ENCODE results near the gene LRRN4CL. TPM values are rescaled to one million over a fixed set of nuclear protein-coding genes. Genes with fewer than 3 reads are reported as not detected.
"Not testable (repeated sequence)": the region's sequence is repeated elsewhere in the genome, so short reads cannot be mapped to it uniquely, and the experiment has no call there.

The LRRN4CL gene
- total RNA-seq (ENCODE audit: low replicate concordance), result 39.0 and 62.0 TPM in 2 replicates

DNA sequence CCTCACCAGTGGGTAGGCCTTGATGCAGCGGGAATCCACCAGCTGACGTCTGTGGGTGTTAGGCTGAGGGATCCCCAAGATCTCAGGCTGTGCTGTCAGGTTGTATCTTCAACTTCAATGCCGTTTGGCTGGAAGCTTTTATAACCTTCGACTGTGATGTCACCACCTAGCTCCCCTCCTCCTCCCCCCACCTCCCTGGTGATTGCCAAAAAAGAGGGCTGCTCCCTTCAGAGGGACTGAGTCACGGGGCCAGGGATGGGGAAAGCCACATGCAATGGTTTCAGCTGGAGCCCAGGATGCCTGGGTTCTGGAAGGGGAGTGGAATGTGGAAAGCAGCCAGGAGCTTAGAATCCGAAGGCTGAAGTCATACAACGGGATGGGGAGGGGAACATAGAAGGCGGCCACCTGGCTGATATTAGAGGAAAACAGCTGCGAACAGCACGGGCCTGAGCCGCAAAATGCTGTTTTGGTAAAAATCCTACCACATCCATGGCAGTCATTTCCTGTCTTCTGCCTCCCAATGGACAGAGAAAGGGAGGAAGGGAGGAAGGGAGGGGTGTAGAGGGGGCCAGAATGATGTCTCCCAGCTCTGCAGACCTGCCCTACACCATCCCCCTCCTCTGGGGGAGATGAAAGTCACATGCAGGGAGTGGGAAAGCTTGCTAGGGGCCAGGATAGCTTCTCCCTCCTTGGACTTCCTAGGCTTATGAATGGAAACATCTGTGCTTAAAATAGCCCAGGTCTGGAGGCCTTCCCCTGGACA lies at the start of gene LRRN4CL:
LRRN4CL (minus strand) TSS at position 110 of the 763 bp plus-strand sequence. CDS start 1,022 bp downstream, outside the sequence.
- H3K4me3 ChIP-seq (ENCODE audit: low read depth, low read length), result peak within 1 kb of the TSS; percentile 84
- DNase-seq (ENCODE audit: low read depth), result peak; percentile 99
- TF ChIP-seq CTCF (IDR thresholded peaks at IDR 0.05; ENCODE audit: insufficient read depth, low read length), result no peak

DNA sequence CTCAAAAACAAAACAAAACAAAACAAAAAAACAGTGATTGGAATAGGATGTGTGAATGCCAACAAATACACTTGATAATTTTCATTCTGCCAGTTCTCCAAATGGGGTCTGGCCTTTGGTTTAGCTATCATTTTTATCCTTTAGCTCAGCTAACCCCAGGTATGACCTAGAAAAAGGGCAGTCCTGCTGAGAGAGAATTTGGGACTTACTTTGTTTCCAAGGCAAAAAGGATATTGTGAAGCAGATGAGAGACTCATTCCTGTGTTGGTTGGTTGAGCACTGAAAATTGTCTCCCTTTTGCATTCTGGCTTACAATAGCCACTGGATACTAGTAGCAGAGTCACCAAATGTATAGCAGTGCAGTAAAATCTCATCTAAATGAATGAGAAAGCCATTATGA lies 47.9 kb upstream of the LRRN4CL start:
- DNase-seq (ENCODE audit: low read depth), result no peak
- no peak for TF ChIP-seq CTCF (IDR thresholded peaks at IDR 0.05; ENCODE audit: insufficient read depth, low read length)
- no peak overlapping the region for H3K4me3 ChIP-seq (ENCODE audit: low read depth, low read length)

DNA sequence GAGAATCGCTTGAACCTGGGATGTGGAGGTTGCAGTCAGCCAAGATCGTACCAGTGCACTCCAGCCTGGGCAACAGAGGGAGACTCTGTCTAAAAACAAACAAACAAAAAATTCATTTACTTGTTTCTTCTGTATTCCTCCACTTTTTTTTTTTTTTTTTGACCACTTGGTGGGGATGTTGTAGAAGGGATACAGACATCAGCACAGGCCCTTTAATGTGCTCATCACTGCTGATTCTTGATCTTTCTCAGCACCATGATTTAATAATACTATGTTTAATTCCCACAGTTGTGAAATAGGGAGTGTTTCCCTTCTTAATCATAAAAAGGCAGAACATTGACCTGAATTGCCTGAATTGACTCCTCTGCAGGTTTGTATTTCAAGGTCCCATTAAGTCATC lies 43.5 kb upstream of the LRRN4CL start:
- no peak for TF ChIP-seq CTCF (IDR thresholded peaks at IDR 0.05; ENCODE audit: insufficient read depth, low read length)
- peak; percentile 36 for DNase-seq (ENCODE audit: low read depth)
- H3K4me3 ChIP-seq (ENCODE audit: low read depth, low read length), result no peak overlapping the region

DNA sequence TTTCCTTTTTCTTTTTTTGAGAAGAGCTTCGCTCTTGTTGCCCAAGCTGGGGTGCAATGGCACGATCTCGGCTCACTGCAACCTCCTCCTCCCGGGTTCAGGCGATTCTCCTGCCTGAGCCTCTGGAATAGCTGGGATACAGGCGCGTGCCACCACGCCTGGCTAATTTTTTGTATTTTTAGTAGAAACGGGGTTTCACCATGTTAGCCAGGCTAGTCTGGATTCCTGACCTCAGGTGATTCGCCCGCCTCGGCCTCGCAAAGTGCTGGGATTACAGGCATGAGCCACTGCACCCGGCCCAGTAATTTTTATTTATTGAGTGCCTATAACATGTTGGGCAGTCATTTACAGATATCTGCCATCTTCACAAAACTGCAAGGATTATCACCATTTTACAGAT lies 40.7 kb upstream of the LRRN4CL start:
- peak overlapping the region; percentile 98 for H3K4me3 ChIP-seq (ENCODE audit: low read depth, low read length)
- not testable (repeated sequence) for DNase-seq (ENCODE audit: low read depth)

GRCh38 chr11:62728171-62728988 lies 39.0 kb upstream of the LRRN4CL start, which contains the start of gene TTC9C:
TTC9C (plus strand) TSS chr11:62728486; CDS start chr11:62728849, 363 bp downstream.
- peak within 1 kb of the TSS; percentile 98 for H3K4me3 ChIP-seq (ENCODE audit: low read depth, low read length)
- peak; percentile 80 for DNase-seq (ENCODE audit: low read depth)
- TF ChIP-seq CTCF (IDR thresholded peaks at IDR 0.05; ENCODE audit: insufficient read depth, low read length), result no peak

DNA sequence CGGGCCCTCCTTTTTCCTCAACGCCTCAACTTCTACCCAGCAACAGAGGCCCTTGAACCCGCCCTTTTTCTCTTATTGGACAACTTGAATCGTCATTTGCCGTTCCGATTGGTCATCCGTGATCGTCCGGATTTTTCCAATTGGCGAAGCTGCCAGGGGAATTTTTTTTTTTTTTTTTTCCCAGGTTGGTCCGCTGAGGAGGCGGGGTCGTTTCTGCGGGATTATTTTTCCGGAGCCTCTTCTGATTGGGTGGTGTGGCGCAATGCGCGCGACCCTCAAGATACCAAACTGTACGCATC lies 38.5 kb upstream of the LRRN4CL start:
- H3K4me3 ChIP-seq (ENCODE audit: low read depth, low read length), result peak overlapping the region; percentile 98
- TF ChIP-seq CTCF (IDR thresholded peaks at IDR 0.05; ENCODE audit: insufficient read depth, low read length), result no peak
- DNase-seq (ENCODE audit: low read depth), result peak; percentile 99

- H3K4me3 ChIP-seq (ENCODE audit: low read depth, low read length), result peak within 1 kb of the TSS; percentile 98
- peak; percentile 99 for DNase-seq (ENCODE audit: low read depth)
- no peak for TF ChIP-seq CTCF (IDR thresholded peaks at IDR 0.05; ENCODE audit: insufficient read depth, low read length)
Measured at GRCh38 chr11:62727165-62727871, 38.0 kb upstream of the LRRN4CL start, which contains the start of gene HNRNPUL2. HNRNPUL2 (minus strand) TSS chr11:62727457; CDS start chr11:62727156, 301 bp downstream.

All from fibroblast of the aortic adventitia (primary cell).